ENCODE data around the gene USP49. TPM values are rescaled to one million over a fixed set of nuclear protein-coding genes. Genes with fewer than 3 reads are reported as not detected.

USP49 gene
- total RNA-seq, 2 experiments from 2014 or later = 9.0 to 17.8 TPM

DNA sequence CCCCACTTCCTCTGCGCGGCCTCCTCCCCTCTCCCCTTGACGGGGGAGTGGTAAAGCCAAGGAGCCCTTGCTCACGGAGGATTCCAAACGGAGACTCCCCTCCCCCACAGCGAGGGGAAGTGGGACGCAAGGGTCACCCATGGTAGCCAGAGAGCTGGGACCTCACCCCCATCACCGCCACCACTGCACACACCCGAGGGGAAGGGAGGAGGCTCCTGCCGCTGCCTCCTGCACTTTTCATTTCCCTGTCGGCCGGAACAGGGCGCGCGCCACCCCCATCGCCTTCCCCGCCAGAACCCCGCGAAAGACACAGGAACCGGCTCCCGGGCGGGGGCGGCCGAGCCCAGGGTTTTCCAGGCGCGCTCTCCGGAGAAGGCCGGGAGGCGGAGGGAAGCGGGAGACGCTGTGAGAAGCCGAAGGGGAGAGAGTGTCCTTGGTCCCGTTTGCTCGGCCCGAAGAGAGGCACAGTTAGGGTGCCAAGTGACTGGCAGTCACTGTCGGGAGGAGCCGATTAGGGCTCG lies 45.6 kb upstream of the USP49 start:
- peak overlapping the region; percentile 93 for H3K4me3 ChIP-seq (ENCODE audit: low read depth, low read length, poor library complexity, severe bottlenecking)
- intact Hi-C loops (cut with micrococcal nuclease; ENCODE audit: unreplicated experiment) = loop anchor here (1.0 to 5.0 kb wide), 5 partner anchors 36 to 154 kb away; partner anchors contain the start of gene TOMM6

DNA sequence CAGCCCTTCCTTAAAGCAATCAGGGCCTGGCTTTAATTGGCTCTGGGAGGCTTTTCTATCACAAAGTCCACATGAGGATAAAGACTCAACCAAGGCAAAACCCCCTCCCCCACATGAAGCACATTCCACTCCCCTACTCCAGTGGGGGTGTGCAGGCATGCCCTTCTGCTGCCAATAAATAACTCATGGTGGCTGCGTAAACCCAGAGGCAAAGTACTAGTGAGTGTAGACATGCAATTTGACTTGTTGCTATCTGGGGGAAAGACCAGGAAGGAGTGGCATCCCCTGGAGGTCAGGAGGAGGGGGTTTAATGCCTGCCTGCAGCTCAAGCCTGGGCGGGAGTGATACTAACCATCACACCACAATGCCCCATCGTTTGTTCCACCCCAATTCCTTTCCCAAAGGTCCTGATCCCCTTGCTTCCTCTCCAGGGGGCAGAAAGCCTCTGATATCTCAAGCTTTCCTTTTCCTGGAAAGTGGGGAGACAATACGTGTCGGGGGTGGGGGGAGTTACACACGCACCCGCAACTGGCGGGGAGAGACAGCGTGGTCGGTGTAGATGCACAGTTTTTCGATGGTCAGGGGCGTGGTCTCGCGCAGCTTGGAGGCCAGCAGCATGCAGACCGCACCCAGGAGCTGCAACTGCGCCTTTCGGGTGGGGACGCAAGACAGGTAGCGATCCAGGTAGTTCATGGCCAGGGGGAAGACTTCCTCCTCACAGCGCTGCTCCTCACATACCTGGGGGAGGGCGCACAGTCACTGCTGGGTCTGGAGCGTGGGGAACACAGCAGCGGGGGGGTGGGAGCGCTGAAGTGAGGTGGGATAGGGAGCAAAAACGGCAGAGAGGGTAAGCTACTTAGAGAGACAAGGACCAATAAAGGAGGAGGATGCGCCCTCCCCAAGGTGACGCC lies 44.9 kb upstream of the USP49 start:
- peak overlapping the region; percentile 82 for H3K27ac ChIP-seq (ENCODE audit: low read depth, low read length, poor library complexity, severe bottlenecking)
- peaks cover 79% of the 10 kb centered on the region for H3K79me2 ChIP-seq (ENCODE audit: insufficient read depth, low read depth, low read length)
- no TSS peak for BruUV-seq (replicated peaks)
- peak overlapping the region; percentile 93 for H3K4me2 ChIP-seq (ENCODE audit: low read length)
- peaks cover 64% of the 10 kb centered on the region for H3K36me3 ChIP-seq (ENCODE audit: insufficient read depth, low read length)
- intact Hi-C loops (cut with micrococcal nuclease; ENCODE audit: unreplicated experiment) = loop anchor here (1.0 to 5.0 kb wide), 3 partner anchors 37 to 153 kb away; partner anchors contain the start of gene TOMM6
- POLR2A ChIA-PET = interaction anchor here (0.6 to 3.2 kb wide), 15 partner anchors 11 to 631 kb away, joined by 4 to 19 read pairs (median 5); partner anchors contain the start of genes TAF8 and USP49
- DNase-seq (ENCODE audit: low spot score) = peak; percentile 45
- H4K20me1 ChIP-seq (ENCODE audit: insufficient read depth, low read length) = peaks cover 33% of the 10 kb centered on the region
- no peaks in the 10 kb centered on the region for H3K9me3 ChIP-seq (ENCODE audit: low read length)
- no peaks in the 10 kb centered on the region for H3K9me2 ChIP-seq (ENCODE audit: insufficient read depth, low read length)
- no peak overlapping the region for H2AFZ ChIP-seq (ENCODE audit: low read length)
- peaks cover 76% of the 10 kb centered on the region for H3K4me1 ChIP-seq (ENCODE audit: insufficient read depth, low read length, poor library complexity, severe bottlenecking)
- H3K4me3 ChIP-seq (ENCODE audit: low read depth, low read length, poor library complexity, severe bottlenecking) = peak overlapping the region; percentile 93
- TF ChIP-seq, protein P1, sequence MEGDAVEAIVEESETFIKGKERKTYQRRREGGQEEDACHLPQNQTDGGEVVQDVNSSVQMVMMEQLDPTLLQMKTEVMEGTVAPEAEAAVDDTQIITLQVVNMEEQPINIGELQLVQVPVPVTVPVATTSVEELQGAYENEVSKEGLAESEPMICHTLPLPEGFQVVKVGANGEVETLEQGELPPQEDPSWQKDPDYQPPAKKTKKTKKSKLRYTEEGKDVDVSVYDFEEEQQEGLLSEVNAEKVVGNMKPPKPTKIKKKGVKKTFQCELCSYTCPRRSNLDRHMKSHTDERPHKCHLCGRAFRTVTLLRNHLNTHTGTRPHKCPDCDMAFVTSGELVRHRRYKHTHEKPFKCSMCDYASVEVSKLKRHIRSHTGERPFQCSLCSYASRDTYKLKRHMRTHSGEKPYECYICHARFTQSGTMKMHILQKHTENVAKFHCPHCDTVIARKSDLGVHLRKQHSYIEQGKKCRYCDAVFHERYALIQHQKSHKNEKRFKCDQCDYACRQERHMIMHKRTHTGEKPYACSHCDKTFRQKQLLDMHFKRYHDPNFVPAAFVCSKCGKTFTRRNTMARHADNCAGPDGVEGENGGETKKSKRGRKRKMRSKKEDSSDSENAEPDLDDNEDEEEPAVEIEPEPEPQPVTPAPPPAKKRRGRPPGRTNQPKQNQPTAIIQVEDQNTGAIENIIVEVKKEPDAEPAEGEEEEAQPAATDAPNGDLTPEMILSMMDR (conservative IDR thresholded peaks at IDR 0.05; ENCODE audit: low read length) = no peak
- TF ChIP-seq EZH2phosphoT487 (IDR thresholded peaks at IDR 0.05; ENCODE audit: borderline replicate concordance, low read depth, low read length) = no peak
- CTCF ChIA-PET (ENCODE audit: unreplicated experiment) = interaction anchor here (1.1 to 2.5 kb wide), 4 partner anchors 19 to 108 kb away, joined by 3 to 9 read pairs (median 4); partner anchors contain the start of genes BYSL and MED20

More for the DNA sequence above, 45.6 kb upstream of the USP49 start:
- Histone ChIP-seq H3K36me3 (ENCODE audit: insufficient read depth, low read length) (peaks cover 56% of the 10 kb centered on the region), H3K9me3 (ENCODE audit: low read length) (no peaks in the 10 kb centered on the region), H3K4me2 (ENCODE audit: low read length) (peak overlapping the region; percentile 93), H4K20me1 (ENCODE audit: insufficient read depth, low read length) (peaks cover 27% of the 10 kb centered on the region), H2AFZ (ENCODE audit: low read length) (no peak overlapping the region), H3K9me2 (ENCODE audit: insufficient read depth, low read length) (no peaks in the 10 kb centered on the region), H3K4me1 (ENCODE audit: insufficient read depth, low read length, poor library complexity, severe bottlenecking) (peaks cover 73% of the 10 kb centered on the region), H3K27ac (ENCODE audit: low read depth, low read length, poor library complexity, severe bottlenecking) (peak overlapping the region; percentile 82), H3K79me2 (ENCODE audit: insufficient read depth, low read depth, low read length) (peaks cover 72% of the 10 kb centered on the region)
- POLR2A ChIA-PET = interaction anchor here (0.6 to 3.2 kb wide), 11 partner anchors 12 to 630 kb away, joined by 4 to 19 read pairs (median 7); no protein-coding TSS in a partner anchor
- TF ChIP-seq, protein P1 (conservative IDR thresholded peaks at IDR 0.05; ENCODE audit: low read length) = no peak
- no peak for TF ChIP-seq EZH2phosphoT487 (IDR thresholded peaks at IDR 0.05; ENCODE audit: borderline replicate concordance, low read depth, low read length)
- no TSS peak for BruUV-seq (replicated peaks)
- CTCF ChIA-PET (ENCODE audit: unreplicated experiment) = interaction anchor here (0.6 to 2.5 kb wide), 5 partner anchors 10 to 108 kb away, joined by 3 to 9 read pairs (median 3); partner anchors contain the start of genes BYSL and MED20
- peak; percentile 64 for DNase-seq (ENCODE audit: low spot score)

Measured in OCI-LY7 (cell line).